ENCODE data around the gene ZNF420. TPM values are rescaled to one million over a fixed set of nuclear protein-coding genes. Genes with fewer than 3 reads are reported as not detected.

Gene ZNF420
- total and polyA plus RNA-seq, 8 donors, result 1.6 to 15.6 (median 3.1) TPM; not detected in 1

GRCh38 chr19:37148214-37148613 lies 70.0 kb downstream of the ZNF420 start:
- Histone ChIP-seq H3K27me3 (no peaks in the 10 kb centered on the region), H3K36me3 (peaks cover 15 to 86% (median 59%) of the 10 kb centered on the region in 4 donors), H3K9me3 (peaks cover 62 to 100% (median 93%) of the 10 kb centered on the region in 4 donors), H3K4me3 (no peak overlapping the region), H3K27ac (no peak overlapping the region), H3K4me1 (no peaks in the 10 kb centered on the region)
- DNase-seq, result no peak
- TF ChIP-seq POLR2AphosphoS5 (IDR thresholded peaks at IDR 0.05) (no peak), POLR2A (IDR thresholded peaks at IDR 0.05) (no peak), EP300 (IDR thresholded peaks at IDR 0.05) (no peak)
- TF ChIP-seq, protein P1, sequence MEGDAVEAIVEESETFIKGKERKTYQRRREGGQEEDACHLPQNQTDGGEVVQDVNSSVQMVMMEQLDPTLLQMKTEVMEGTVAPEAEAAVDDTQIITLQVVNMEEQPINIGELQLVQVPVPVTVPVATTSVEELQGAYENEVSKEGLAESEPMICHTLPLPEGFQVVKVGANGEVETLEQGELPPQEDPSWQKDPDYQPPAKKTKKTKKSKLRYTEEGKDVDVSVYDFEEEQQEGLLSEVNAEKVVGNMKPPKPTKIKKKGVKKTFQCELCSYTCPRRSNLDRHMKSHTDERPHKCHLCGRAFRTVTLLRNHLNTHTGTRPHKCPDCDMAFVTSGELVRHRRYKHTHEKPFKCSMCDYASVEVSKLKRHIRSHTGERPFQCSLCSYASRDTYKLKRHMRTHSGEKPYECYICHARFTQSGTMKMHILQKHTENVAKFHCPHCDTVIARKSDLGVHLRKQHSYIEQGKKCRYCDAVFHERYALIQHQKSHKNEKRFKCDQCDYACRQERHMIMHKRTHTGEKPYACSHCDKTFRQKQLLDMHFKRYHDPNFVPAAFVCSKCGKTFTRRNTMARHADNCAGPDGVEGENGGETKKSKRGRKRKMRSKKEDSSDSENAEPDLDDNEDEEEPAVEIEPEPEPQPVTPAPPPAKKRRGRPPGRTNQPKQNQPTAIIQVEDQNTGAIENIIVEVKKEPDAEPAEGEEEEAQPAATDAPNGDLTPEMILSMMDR (IDR thresholded peaks at IDR 0.05), result no peak
- 93 to 99% (median 97%) methylated on average over 3 of the region's 3 CpGs for WGBS, 5 donors
- intact Hi-C loops (cut with DNase I; ENCODE audit: low total_unique reads), result no loop called here

GRCh38 chr19:37160153-37160552 lies 81.9 kb downstream of the ZNF420 start:
- H3K4me3 ChIP-seq, result no peak overlapping the region
- DNase-seq, result no peak
- intact Hi-C loops (cut with DNase I; ENCODE audit: low total_unique reads), result no loop called here
- 95 to 100% (median 100%) methylated on average over 1 of the region's 1 CpG for WGBS, 5 donors
- peaks cover 50 to 100% (median 98%) of the 10 kb centered on the region in 4 donors for H3K36me3 ChIP-seq
- H3K9me3 ChIP-seq, result peaks cover 31 to 100% (median 86%) of the 10 kb centered on the region in 4 donors
- H3K27me3 ChIP-seq, result no peaks in the 10 kb centered on the region
- H3K27ac ChIP-seq, result no peak overlapping the region
- TF ChIP-seq POLR2A (IDR thresholded peaks at IDR 0.05) (no peak), POLR2AphosphoS5 (IDR thresholded peaks at IDR 0.05) (no peak), EP300 (IDR thresholded peaks at IDR 0.05) (no peak)
- no peaks in the 10 kb centered on the region for H3K4me1 ChIP-seq

DNA sequence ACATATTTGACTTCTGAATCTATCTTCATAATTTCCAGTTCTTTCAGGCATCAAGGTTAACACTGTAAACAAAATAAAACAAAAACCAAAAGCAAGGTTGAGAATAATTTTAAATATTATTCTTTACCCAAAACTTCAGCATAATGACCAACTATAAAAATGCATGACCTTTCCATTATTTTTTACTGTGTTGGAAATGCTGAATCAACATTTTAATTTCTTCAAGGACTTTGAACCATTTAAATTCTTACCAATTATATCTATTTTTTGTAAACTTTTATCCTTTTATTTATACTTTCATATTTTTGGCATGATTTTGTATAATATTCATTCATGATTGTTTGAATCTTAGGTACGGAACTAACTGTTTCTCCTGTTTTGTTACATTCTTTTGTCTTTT lies 87.4 kb downstream of the ZNF420 start:
- H3K9me3 ChIP-seq, result peaks cover 17 to 100% (median 73%) of the 10 kb centered on the region in 4 donors
- TF ChIP-seq EP300 (IDR thresholded peaks at IDR 0.05), result no peak
- no peak for TF ChIP-seq POLR2AphosphoS5 (IDR thresholded peaks at IDR 0.05)
- no peak for TF ChIP-seq POLR2A (IDR thresholded peaks at IDR 0.05)
- TF ChIP-seq, protein P1 (IDR thresholded peaks at IDR 0.05), result no peak
- WGBS, 5 donors, result 93 to 100% (median 97%) methylated on average over 1 of the region's 1 CpG
- no peak for DNase-seq
- H3K27ac ChIP-seq, result no peak overlapping the region
- H3K27me3 ChIP-seq, result no peaks in the 10 kb centered on the region
- intact Hi-C loops (cut with DNase I; ENCODE audit: low total_unique reads), result no loop called here
- H3K36me3 ChIP-seq, result peaks cover 44 to 100% (median 99%) of the 10 kb centered on the region in 4 donors
- H3K4me1 ChIP-seq, result no peaks in the 10 kb centered on the region
- H3K4me3 ChIP-seq, result no peak overlapping the region

DNA sequence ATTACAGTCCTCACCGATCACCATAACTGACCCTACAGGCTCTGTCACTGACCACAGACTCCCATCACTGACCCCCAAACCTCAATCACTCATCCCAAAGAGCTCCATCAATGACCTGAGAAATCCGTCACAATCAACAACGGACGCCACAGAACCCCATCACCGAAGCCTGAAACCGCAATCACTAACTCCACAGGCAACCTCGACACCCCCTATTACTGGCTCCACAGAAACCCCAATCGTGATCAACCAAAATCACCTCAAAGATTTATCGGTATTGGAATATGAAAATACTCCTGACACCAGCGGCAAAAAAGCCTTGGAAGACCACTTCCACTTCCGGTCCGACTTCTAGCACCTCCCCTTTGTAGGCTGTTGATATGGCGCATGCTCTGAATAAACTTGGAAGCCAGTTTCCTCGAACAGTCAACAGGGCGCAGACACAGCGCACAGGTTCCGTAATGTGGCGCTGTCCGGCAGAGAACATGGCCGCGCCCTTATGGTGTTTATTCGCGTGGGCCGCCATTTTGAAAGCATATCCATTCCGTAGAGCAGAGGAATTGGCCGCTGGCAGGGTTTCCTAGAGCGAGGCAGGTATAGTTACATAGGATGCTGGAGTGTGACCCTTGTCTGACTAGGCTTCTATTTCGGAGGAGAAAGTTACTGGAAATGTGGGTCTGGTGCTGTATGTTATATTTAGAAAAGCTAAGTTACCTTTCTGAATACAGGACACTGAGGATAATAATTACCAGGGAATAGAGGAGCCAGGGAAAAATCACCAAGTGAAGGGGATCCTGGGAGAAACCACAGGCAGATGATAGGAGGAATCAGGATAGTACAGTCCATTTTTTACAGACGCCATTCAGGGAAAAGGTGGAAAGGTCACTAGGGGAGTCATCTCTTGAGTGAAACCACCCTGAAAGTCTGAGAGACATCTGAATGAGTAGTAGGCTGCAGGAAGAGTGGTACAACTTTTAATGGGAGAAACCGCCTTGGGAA lies 94.4 kb downstream of the ZNF420 start, which contains the start of gene ZNF585A:
TSS of gene ZNF585A (minus strand) at position 328 of the 999 bp plus-strand sequence. CDS start 2,785 bp downstream, outside the sequence.
- WGBS, 5 donors, result 4 to 5% (median 5%) methylated on average over 29 to 30 of the region's 30 CpGs
- Histone ChIP-seq H3K4me1 (peaks cover 0 to 12% (median 8%) of the 10 kb centered on the region in 4 donors), H3K27me3 (no peaks in the 10 kb centered on the region), H3K27ac (peak within 1 kb of the TSS; percentile 63 to 85 (median 79)), H3K4me3 (peak within 1 kb of the TSS; percentile 63 to 68 (median 66)), H3K9me3 (peaks cover 5 to 65% (median 29%) of the 10 kb centered on the region in 4 donors), H3K36me3 (peaks cover 14 to 31% (median 29%) of the 10 kb centered on the region in 4 donors)
- peak; percentile 93 to 99 for DNase-seq
- intact Hi-C loops (cut with DNase I; ENCODE audit: low total_unique reads), result no loop called here
- no peak for TF ChIP-seq EP300 (IDR thresholded peaks at IDR 0.05)
- TF ChIP-seq, protein P1 (IDR thresholded peaks at IDR 0.05), result peak in 2 of 7 experiments; percentile 24 to 31
- TF ChIP-seq POLR2AphosphoS5 (IDR thresholded peaks at IDR 0.05), result peak; percentile 64 to 94 (median 87)
- TF ChIP-seq POLR2A (IDR thresholded peaks at IDR 0.05), result no peak

Other genes with a start within 250 kb of the ZNF420 start
- gene ZNF790, start 240.0 kb upstream of the ZNF420 start, total RNA-seq, result 10 to 100 TPM in 1 of 5 donors, 1 to 10 TPM in 3, not detected in 1; 1.2 to 13.6 (median 8.2) TPM
- gene ZNF790, start 240.0 kb upstream of the ZNF420 start, polyA plus RNA-seq, result 1 to 10 TPM; 2.3 to 2.7 (median 2.6) TPM
- 10 to 100 TPM in 2 of 5 donors, 1 to 10 TPM in 3; 4.9 to 24.1 (median 9.9) TPM for gene ZNF345, start 227.6 kb upstream of the ZNF420 start, total RNA-seq
- 1 to 10 TPM; 1.6 to 3.7 (median 3.4) TPM for gene ZNF345, start 227.6 kb upstream of the ZNF420 start, polyA plus RNA-seq
- 1 to 10 TPM in 2 of 5 donors, under 1 TPM in 2, not detected in 1; 0.45 to 7.7 (median 1.8) TPM for gene ZNF829, start 162.1 kb upstream of the ZNF420 start, total RNA-seq
- gene ZNF829, start 162.1 kb upstream of the ZNF420 start, polyA plus RNA-seq, result 1 to 10 TPM in 2 of 3 donors, under 1 TPM in 1; 0.75 to 1.2 (median 1.1) TPM
- gene ZNF568, start 162.1 kb upstream of the ZNF420 start, total RNA-seq, result 10 to 100 TPM in 2 of 5 donors, 1 to 10 TPM in 1, under 1 TPM in 1, not detected in 1; 0.87 to 27.0 (median 7.6) TPM
- gene ZNF568, start 162.1 kb upstream of the ZNF420 start, polyA plus RNA-seq, result 1 to 10 TPM; 2.6 to 4.1 (median 3.2) TPM
- gene ZNF585A, start 94.3 kb downstream of the ZNF420 start, total RNA-seq, result 10 to 100 TPM in 2 of 5 donors, 1 to 10 TPM in 2, under 1 TPM in 1; under 0.01 to 37.9 (median 2.9) TPM
- gene ZNF585A, start 94.3 kb downstream of the ZNF420 start, polyA plus RNA-seq, result 10 to 100 TPM; 10.5 to 34.9 (median 19.2) TPM
- 100 to 1,000 TPM in 1 of 5 donors, 10 to 100 TPM in 1, 1 to 10 TPM in 3; 7.8 to 132 (median 9.6) TPM for gene ZNF585B, start 132.1 kb downstream of the ZNF420 start, total RNA-seq
- 1 to 10 TPM; 2.4 to 5.6 (median 4.5) TPM for gene ZNF585B, start 132.1 kb downstream of the ZNF420 start, polyA plus RNA-seq
- gene ZNF383, start 139.8 kb downstream of the ZNF420 start, total RNA-seq, result 10 to 100 TPM in 4 of 5 donors, 1 to 10 TPM in 1; 2.3 to 53.0 (median 12.8) TPM
- gene ZNF383, start 139.8 kb downstream of the ZNF420 start, polyA plus RNA-seq, result 1 to 10 TPM; 2.7 to 4.6 (median 4.1) TPM